ENCODE results near the gene ACHE. TPM values are rescaled to one million over a fixed set of nuclear protein-coding genes. Genes with fewer than 3 reads are reported as not detected.

The ACHE gene
- polyA plus RNA-seq, 4 donors = 3.5 to 11.2 (median 7.7) TPM

DNA sequence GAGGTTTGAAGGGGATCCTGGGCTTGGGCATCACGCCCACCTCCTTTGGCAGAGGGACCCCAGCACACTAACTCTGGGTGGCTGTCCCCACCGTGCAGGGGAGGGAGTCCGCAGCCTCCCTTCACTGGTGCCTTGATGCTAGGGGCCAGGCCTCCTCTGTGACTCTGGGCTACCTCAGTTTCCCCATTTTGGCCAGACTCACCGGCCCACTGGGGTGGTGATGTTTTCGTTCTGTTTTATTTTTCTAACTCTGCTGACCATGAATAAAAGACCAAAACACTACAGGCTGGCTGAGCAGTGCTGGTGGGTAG, 29.0 kb downstream of the ACHE start:
- FAIRE-seq (no peak), DNase-seq (no peak)
- Histone ChIP-seq H3K27ac (ENCODE audit: low read depth in 1 of 3, low read length in 2 of 3) (peak overlapping the region in 2 of 3 donors; percentile 91 to 94), H3K36me3 (ENCODE audit: control insufficient read depth in 3 of 3, insufficient read depth in 2 of 3, low read depth in 1 of 3, low read length in 3 of 3) (peaks cover 0 to 55% (median 0%) of the 10 kb centered on the region in 3 donors), H3K9me3 (ENCODE audit: control insufficient read depth in 2 of 2, insufficient read depth in 1 of 2, low read depth in 1 of 2, low read length in 1 of 2) (no peaks in the 10 kb centered on the region), H3K4me1 (ENCODE audit: control insufficient read depth in 3 of 3, insufficient read depth in 2 of 3, low read depth in 1 of 3, low read length in 2 of 3) (peaks cover 4 to 17% (median 4%) of the 10 kb centered on the region in 3 donors), H3K4me3 (ENCODE audit: low read depth in 1 of 3, low read length in 3 of 3) (peak overlapping the region in 2 of 3 donors; percentile 47 to 79), H3K27me3 (ENCODE audit: control insufficient read depth in 3 of 3, insufficient read depth in 3 of 3, low read length in 3 of 3) (no peaks in the 10 kb centered on the region)
- WGBS, 3 donors = 43 to 52% (median 48%) methylated on average over 4 to 5 of the region's 5 CpGs

GRCh38 chr7:100865938-100866728, 29.6 kb downstream of the ACHE start:
- Histone ChIP-seq H3K9me3 (ENCODE audit: control insufficient read depth in 2 of 2, insufficient read depth in 1 of 2, low read depth in 1 of 2, low read length in 1 of 2) (no peaks in the 10 kb centered on the region), H3K27me3 (ENCODE audit: control insufficient read depth in 3 of 3, insufficient read depth in 3 of 3, low read length in 3 of 3) (no peaks in the 10 kb centered on the region), H3K4me3 (ENCODE audit: low read depth in 1 of 3, low read length in 3 of 3) (peak overlapping the region in 1 of 3 donors; percentile 47), H3K27ac (ENCODE audit: low read depth in 1 of 3, low read length in 2 of 3) (peak overlapping the region; percentile 64 to 94 (median 91)), H3K4me1 (ENCODE audit: control insufficient read depth in 3 of 3, insufficient read depth in 2 of 3, low read depth in 1 of 3, low read length in 2 of 3) (peaks cover 4 to 17% (median 4%) of the 10 kb centered on the region in 3 donors), H3K36me3 (ENCODE audit: control insufficient read depth in 3 of 3, insufficient read depth in 2 of 3, low read depth in 1 of 3, low read length in 3 of 3) (peaks cover 0 to 55% (median 0%) of the 10 kb centered on the region in 3 donors)
- 24 to 56% (median 39%) methylated on average over 33 to 46 of the region's 46 CpGs for WGBS, 3 donors
- DNase-seq = peak in 1 of 2 donors; percentile 77
- no peak for FAIRE-seq

GRCh38 chr7:100865372-100865911, 30.2 kb downstream of the ACHE start:
- Histone ChIP-seq H3K27me3 (ENCODE audit: control insufficient read depth in 3 of 3, insufficient read depth in 3 of 3, low read length in 3 of 3) (no peaks in the 10 kb centered on the region), H3K4me3 (ENCODE audit: low read depth in 1 of 3, low read length in 3 of 3) (peak overlapping the region in 1 of 3 donors; percentile 47), H3K4me1 (ENCODE audit: control insufficient read depth in 3 of 3, insufficient read depth in 2 of 3, low read depth in 1 of 3, low read length in 2 of 3) (peaks cover 4 to 17% (median 4%) of the 10 kb centered on the region in 3 donors), H3K9me3 (ENCODE audit: control insufficient read depth in 2 of 2, insufficient read depth in 1 of 2, low read depth in 1 of 2, low read length in 1 of 2) (no peaks in the 10 kb centered on the region), H3K27ac (ENCODE audit: low read depth in 1 of 3, low read length in 2 of 3) (peak overlapping the region in 2 of 3 donors; percentile 64 to 94), H3K36me3 (ENCODE audit: control insufficient read depth in 3 of 3, insufficient read depth in 2 of 3, low read depth in 1 of 3, low read length in 3 of 3) (peaks cover 0 to 55% (median 0%) of the 10 kb centered on the region in 3 donors)
- FAIRE-seq = no peak
- no peak for DNase-seq
- WGBS, 3 donors = 80 to 82% (median 81%) methylated on average over 17 of the region's 17 CpGs

- Histone ChIP-seq H3K27ac (ENCODE audit: low read depth in 1 of 3, low read length in 2 of 3) (no peak overlapping the region), H3K36me3 (ENCODE audit: control insufficient read depth in 3 of 3, insufficient read depth in 2 of 3, low read depth in 1 of 3, low read length in 3 of 3) (peaks cover 0 to 59% (median 4%) of the 10 kb centered on the region in 3 donors), H3K4me3 (ENCODE audit: low read depth in 1 of 3, low read length in 3 of 3) (no peak overlapping the region), H3K9me3 (ENCODE audit: control insufficient read depth in 2 of 2, insufficient read depth in 1 of 2, low read depth in 1 of 2, low read length in 1 of 2) (no peaks in the 10 kb centered on the region), H3K27me3 (ENCODE audit: control insufficient read depth in 3 of 3, insufficient read depth in 3 of 3, low read length in 3 of 3) (no peaks in the 10 kb centered on the region), H3K4me1 (ENCODE audit: control insufficient read depth in 3 of 3, insufficient read depth in 2 of 3, low read depth in 1 of 3, low read length in 2 of 3) (peaks cover 4 to 17% (median 4%) of the 10 kb centered on the region in 3 donors)
- no peak for DNase-seq
- FAIRE-seq = no peak
- WGBS, 3 donors = 90 to 92% (median 91%) methylated on average over 12 of the region's 12 CpGs
These were observed 31.3 kb downstream of the ACHE start for GRCh38 chr7:100864263-100864845.

DNA sequence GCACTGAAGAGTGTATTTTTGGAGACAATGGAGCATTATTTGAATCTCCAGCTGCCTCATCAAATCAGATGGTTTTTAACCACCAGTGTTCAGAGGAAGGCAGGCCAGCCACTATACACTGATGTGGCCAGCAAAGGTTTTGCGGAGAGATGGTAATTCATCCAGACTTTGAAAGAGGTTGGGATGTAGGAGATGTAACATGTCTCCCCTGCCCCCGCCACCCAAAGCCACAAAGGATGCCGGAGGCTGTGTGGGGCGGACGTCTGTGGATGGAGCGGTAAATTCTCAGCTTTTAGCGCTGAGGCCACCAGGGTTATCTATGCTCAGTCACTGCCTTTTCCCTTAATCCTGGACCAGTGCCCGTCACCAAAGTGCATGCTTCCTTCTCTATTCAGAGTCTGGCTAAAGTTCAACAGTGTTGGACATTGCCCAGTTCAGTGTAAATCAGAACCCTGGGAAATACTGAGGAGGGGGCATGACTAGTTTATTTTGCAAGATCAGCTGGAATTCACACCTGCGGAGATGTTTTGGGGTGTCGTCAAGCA, 32.2 kb downstream of the ACHE start:
- peaks cover 3 to 59% (median 4%) of the 10 kb centered on the region in 3 donors for H3K36me3 ChIP-seq (ENCODE audit: control insufficient read depth in 3 of 3, insufficient read depth in 2 of 3, low read depth in 1 of 3, low read length in 3 of 3)

GRCh38 chr7:100861616-100861985, 34.1 kb downstream of the ACHE start:
- Histone ChIP-seq H3K36me3 (ENCODE audit: control insufficient read depth in 3 of 3, insufficient read depth in 2 of 3, low read depth in 1 of 3, low read length in 3 of 3) (peaks cover 4 to 70% (median 6%) of the 10 kb centered on the region in 3 donors), H3K27me3 (ENCODE audit: control insufficient read depth in 3 of 3, insufficient read depth in 3 of 3, low read length in 3 of 3) (no peaks in the 10 kb centered on the region), H3K27ac (ENCODE audit: low read depth in 1 of 3, low read length in 2 of 3) (no peak overlapping the region), H3K9me3 (ENCODE audit: control insufficient read depth in 2 of 2, insufficient read depth in 1 of 2, low read depth in 1 of 2, low read length in 1 of 2) (no peaks in the 10 kb centered on the region), H3K4me3 (ENCODE audit: low read depth in 1 of 3, low read length in 3 of 3) (no peak overlapping the region), H3K4me1 (ENCODE audit: control insufficient read depth in 3 of 3, insufficient read depth in 2 of 3, low read depth in 1 of 3, low read length in 2 of 3) (peaks cover 4% of the 10 kb centered on the region in 3 donors)
- WGBS, 3 donors = 95% methylated on average over 14 of the region's 14 CpGs
- DNase-seq (no peak), FAIRE-seq (no peak)

More for the DNA sequence above, 32.2 kb downstream of the ACHE start:
- FAIRE-seq (no peak), DNase-seq (peak; percentile 52 to 89)
- peaks cover 4 to 10% (median 4%) of the 10 kb centered on the region in 3 donors for H3K4me1 ChIP-seq (ENCODE audit: control insufficient read depth in 3 of 3, insufficient read depth in 2 of 3, low read depth in 1 of 3, low read length in 2 of 3)
- no peaks in the 10 kb centered on the region for H3K27me3 ChIP-seq (ENCODE audit: control insufficient read depth in 3 of 3, insufficient read depth in 3 of 3, low read length in 3 of 3)
- H3K4me3 ChIP-seq (ENCODE audit: low read depth in 1 of 3, low read length in 3 of 3) = no peak overlapping the region
- no peaks in the 10 kb centered on the region for H3K9me3 ChIP-seq (ENCODE audit: control insufficient read depth in 2 of 2, insufficient read depth in 1 of 2, low read depth in 1 of 2, low read length in 1 of 2)
- 21 to 50% (median 39%) methylated on average over 10 of the region's 10 CpGs for WGBS, 3 donors
- H3K27ac ChIP-seq (ENCODE audit: low read depth in 1 of 3, low read length in 2 of 3) = no peak overlapping the region

DNA sequence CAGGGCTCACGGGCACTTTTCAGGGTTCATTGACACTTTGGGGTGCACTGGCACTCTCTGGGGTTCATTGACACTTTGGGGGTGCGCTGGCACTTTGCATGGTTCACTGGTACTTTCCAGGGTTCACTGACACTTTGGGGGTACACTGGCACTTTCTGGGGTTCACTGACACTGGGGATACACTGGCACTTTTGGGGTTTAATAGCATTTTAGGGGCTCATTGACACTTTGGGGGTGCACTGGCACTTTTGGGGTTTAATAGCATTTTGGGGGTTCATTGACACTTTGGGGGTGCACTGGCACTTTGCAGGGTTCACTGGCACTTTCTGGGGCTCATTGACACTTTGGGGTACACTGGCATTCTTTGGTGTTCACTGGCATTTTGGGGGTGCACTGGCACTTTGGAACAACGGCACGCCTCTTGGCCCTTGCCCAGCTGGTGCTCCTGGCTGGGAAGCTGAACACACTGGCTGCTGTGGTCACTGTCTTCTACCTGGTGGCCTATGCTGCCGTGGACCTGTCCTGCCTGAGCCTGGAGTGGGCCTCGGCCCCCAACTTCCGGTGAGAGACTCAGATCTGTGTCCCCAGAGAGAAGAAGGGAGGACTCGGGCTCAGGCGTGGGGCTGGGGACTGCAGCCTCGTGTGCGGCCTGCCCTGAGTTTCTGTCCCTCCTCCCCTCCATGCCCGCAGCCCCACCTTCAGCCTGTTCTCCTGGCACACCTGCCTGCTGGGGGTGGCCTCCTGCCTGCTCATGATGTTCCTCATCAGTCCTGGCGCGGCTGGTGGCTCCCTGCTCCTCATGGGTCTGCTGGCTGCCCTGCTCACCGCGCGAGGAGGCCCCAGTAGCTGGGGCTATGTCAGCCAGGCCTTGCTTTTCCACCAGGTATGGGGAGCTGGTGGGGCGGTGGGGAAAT, 34.7 kb downstream of the ACHE start:
- FAIRE-seq (no peak), DNase-seq (no peak)
- Histone ChIP-seq H3K27me3 (ENCODE audit: control insufficient read depth in 3 of 3, insufficient read depth in 3 of 3, low read length in 3 of 3) (no peaks in the 10 kb centered on the region), H3K36me3 (ENCODE audit: control insufficient read depth in 3 of 3, insufficient read depth in 2 of 3, low read depth in 1 of 3, low read length in 3 of 3) (peaks cover 4 to 68% (median 6%) of the 10 kb centered on the region in 3 donors), H3K4me3 (ENCODE audit: low read depth in 1 of 3, low read length in 3 of 3) (no peak overlapping the region), H3K9me3 (ENCODE audit: control insufficient read depth in 2 of 2, insufficient read depth in 1 of 2, low read depth in 1 of 2, low read length in 1 of 2) (no peaks in the 10 kb centered on the region), H3K4me1 (ENCODE audit: control insufficient read depth in 3 of 3, insufficient read depth in 2 of 3, low read depth in 1 of 3, low read length in 2 of 3) (peaks cover 0 to 4% (median under 1%) of the 10 kb centered on the region in 3 donors), H3K27ac (ENCODE audit: low read depth in 1 of 3, low read length in 2 of 3) (no peak overlapping the region)
- WGBS, 3 donors = 83 to 92% (median 91%) methylated on average over 18 of the region's 18 CpGs

All from small intestine (tissue), 7 donors.